HCT116 (cell line): ENCODE results near the gene C14orf93. TPM values are rescaled to one million over a fixed set of nuclear protein-coding genes. Genes with fewer than 3 reads are reported as not detected.

Experiments
- ATAC-seq: fragments of 200-7000 bp; cut with Tn5 transposase; 2 replicates; pipeline ENCODE4 v1.9.1; 2020; ENCODE audit warnings: mild to moderate bottlenecking, moderate library complexity
- BruUV-seq: library from RNA; stranded (reverse); fragments of 400-500 nt; replicated peaks from 2 replicates; lab custom pipeline; 2021; lab: Mats Ljungman, UMichigan
- CTCF ChIA-PET: fragments of 300-600 bp; sonication (Branson Sonifier 250); formaldehyde crosslinking; loops from one replicate; lab custom pipeline; 2021; ENCODE audit warnings: antibody characterized with exemption; lab: Charles Lee
- POLR2A ChIA-PET: fragments of 300-600, 350-600 bp; sonication (Branson Sonifier 250); formaldehyde crosslinking; loops from one replicate; lab custom pipeline; 2021; ENCODE audit warnings: antibody characterized with exemption; lab: Charles Lee
- RAD21 ChIA-PET, 2 experiments: fragments of 300-600 bp; sonication (Branson Sonifier 250); formaldehyde crosslinking; loops; one replicate each; lab custom pipeline; 2023; ENCODE audit warnings: low total read pairs in 2 of 2; ENCODE audit not compliant: uncharacterized antibody in 2 of 2, unreplicated experiment in 2 of 2, low non-redundant PET in 1 of 2; lab: Charles Lee
- DNase-seq: peaks from one replicate; pipeline ENCODE4 v3.0.0-alpha.2; 2010; ENCODE audit warnings: low read depth, low spot score
- H2AFZ ChIP-seq: fragments of 200-600 bp; shearing (Covaris generic), sonication (generic); 2 replicates; pipeline ENCODE4 v1.6.1; 2017; ENCODE audit warnings: low read depth, mixed run types, mixed read lengths, antibody characterized with exemption, low read length; ENCODE audit not compliant: poor library complexity, severe bottlenecking
- H3K27ac ChIP-seq: 2 replicates; pipeline ENCODE4 v1.5.1; 2012; ENCODE audit warnings: low read depth, low read length
- H3K27me3 ChIP-seq: fragments of 200-600 bp; sonication (generic); 2 replicates; pipeline ENCODE4 v1.6.1; 2016; ENCODE audit warnings: mixed run types, low read length, mixed read lengths; ENCODE audit not compliant: insufficient read depth
- H3K36me3 ChIP-seq, 2 experiments: fragments of 200-500 bp in 1 of 2; fragments of 200-600 bp in 1 of 2; sonication (Bioruptor generic) in 1 of 2; sonication (generic) in 1 of 2; 2 replicates each; pipeline versions ENCODE4 v1.5.1 to v1.6.1; 2014 to 2016; ENCODE audit warnings: low read length in 2 of 2, inconsistent platforms in 1 of 2, mixed read lengths in 1 of 2, mixed run types in 1 of 2; ENCODE audit not compliant: insufficient read depth in 2 of 2, control insufficient read depth in 1 of 2
- H3K4me1 ChIP-seq, 2 experiments: fragments of 200-600 bp in 1 of 2; sonication (generic) in 1 of 2; 2 replicates each; pipeline versions ENCODE4 v1.5.1 to v1.6.1; 2012 to 2017; ENCODE audit warnings: low read length in 2 of 2, inconsistent platforms in 1 of 2, mild to moderate bottlenecking in 1 of 2, mixed read lengths in 1 of 2, mixed run types in 1 of 2, moderate library complexity in 1 of 2; ENCODE audit not compliant: insufficient read depth in 2 of 2, control insufficient read depth in 1 of 2
- H3K4me2 ChIP-seq: fragments of 200-600 bp; sonication (generic); 2 replicates; pipeline ENCODE4 v1.6.1; 2017; ENCODE audit warnings: mixed run types, low read length, mixed read lengths
- H3K4me3 ChIP-seq, 2 experiments: fragments of 200-600 bp in 1 of 2; sonication (generic) in 1 of 2; replicated peaks in 1 of 2; 2 replicates each; pipeline ENCODE4 v1.5.1; 2011 to 2016; ENCODE audit warnings: low read length in 2 of 2, control low read depth in 1 of 2, low read depth in 1 of 2, mild to moderate bottlenecking in 1 of 2, mixed read lengths in 1 of 2, mixed run types in 1 of 2
- H3K79me2 ChIP-seq: fragments of 200-600 bp; sonication (generic); 2 replicates; pipeline ENCODE4 v1.6.1; 2017; ENCODE audit warnings: mild to moderate bottlenecking, mixed run types, low read length, moderate library complexity, mixed read lengths; ENCODE audit not compliant: insufficient read depth
- H3K9ac ChIP-seq: fragments of 200-600 bp; sonication (generic); 2 replicates; pipeline ENCODE4 v1.6.1; 2016; ENCODE audit warnings: low read length, mixed read lengths
- H3K9me2 ChIP-seq: fragments of 200-600 bp; sonication (generic), shearing (Covaris generic); 2 replicates; pipeline ENCODE4 v1.6.1; 2017; ENCODE audit warnings: mixed run types, mild to moderate bottlenecking, moderate library complexity; ENCODE audit not compliant: insufficient read depth
- H3K9me3 ChIP-seq, 2 experiments: fragments of 200-500 bp in 1 of 2; fragments of 200-600 bp in 1 of 2; sonication (Bioruptor generic) in 1 of 2; sonication (generic) in 1 of 2; 2 replicates each; pipeline ENCODE4 v1.6.1; 2014 to 2017; ENCODE audit warnings: low read length in 2 of 2, mixed read lengths in 2 of 2, inconsistent platforms in 1 of 2, low read depth in 1 of 2, mild to moderate bottlenecking in 1 of 2, mixed run types in 1 of 2, moderate library complexity in 1 of 2; ENCODE audit not compliant: control insufficient read depth in 1 of 2, insufficient read depth in 1 of 2
- H4K20me1 ChIP-seq: fragments of 200-600 bp; sonication (generic), shearing (Covaris generic); 2 replicates; pipeline ENCODE4 v1.6.1; 2017; ENCODE audit warnings: mixed run types, mild to moderate bottlenecking, moderate library complexity; ENCODE audit not compliant: insufficient read depth
- CBX3 ChIP-seq: IDR thresholded peaks from 2 replicates; pipeline ENCODE4 v1.6.1; 2012; ENCODE audit warnings: low read depth
- ELF1 ChIP-seq: IDR thresholded peaks from 2 replicates; pipeline ENCODE4 v1.6.1; 2012; ENCODE audit warnings: low read depth, borderline replicate concordance
- EZH2 ChIP-seq: fragments of 200-600 bp; sonication (generic); IDR thresholded peaks from 2 replicates; pipeline ENCODE4 v1.6.1; 2017; ENCODE audit warnings: antibody characterized with exemption, mixed run types
- POLR2A ChIP-seq: IDR thresholded peaks from 2 replicates; pipeline ENCODE4 v1.7.0; 2011; ENCODE audit warnings: borderline replicate concordance; ENCODE audit not compliant: insufficient read depth, insufficient read length; ENCODE audit errors: extremely low read depth
- SP1 ChIP-seq: IDR thresholded peaks from 2 replicates; pipeline ENCODE4 v1.6.1; 2012; ENCODE audit warnings: low read depth
- YY1 ChIP-seq: IDR thresholded peaks from 2 replicates; pipeline ENCODE4 v1.6.1; 2011; ENCODE audit warnings: low read length, low read depth, moderate library complexity, mild to moderate bottlenecking; ENCODE audit not compliant: insufficient replicate concordance; ENCODE audit errors: extremely low read depth
- intact Hi-C: fragments of 100-400 bp; cut with micrococcal nuclease; formaldehyde crosslinking; loops from 2 replicates; pipeline ENCODE4 v1.10.0; 2022
- total RNA-seq: library from RNA; stranded (reverse); gene quantifications from one replicate; pipeline ENCODE4 v1.2.1, GENCODE V29; 2021; ENCODE audit not compliant: unreplicated experiment
- TF ChIP-seq, protein P1 (sequence below): IDR thresholded peaks from 2 replicates; pipeline ENCODE4 v1.6.1; 2012
- TF ChIP-seq, protein P2 (sequence below), 3 experiments: fragments of 200-600 bp in 1 of 3; sonication (generic) in 1 of 3; IDR thresholded peaks in 2 of 3; conservative IDR thresholded peaks in 1 of 3; 2 replicates each; pipeline ENCODE4 v1.5.1; 2012 to 2017; ENCODE audit warnings: low read depth in 2 of 3, low read length in 2 of 3, antibody characterized with exemption in 1 of 3, borderline replicate concordance in 1 of 3, control low read depth in 1 of 3, mild to moderate bottlenecking in 1 of 3, mixed read lengths in 1 of 3, mixed run types in 1 of 3, moderate library complexity in 1 of 3; ENCODE audit not compliant: insufficient read depth in 1 of 3

Gene C14orf93
- total RNA-seq, 1 experiment from 2014 or later: 13.7 TPM

DNA sequence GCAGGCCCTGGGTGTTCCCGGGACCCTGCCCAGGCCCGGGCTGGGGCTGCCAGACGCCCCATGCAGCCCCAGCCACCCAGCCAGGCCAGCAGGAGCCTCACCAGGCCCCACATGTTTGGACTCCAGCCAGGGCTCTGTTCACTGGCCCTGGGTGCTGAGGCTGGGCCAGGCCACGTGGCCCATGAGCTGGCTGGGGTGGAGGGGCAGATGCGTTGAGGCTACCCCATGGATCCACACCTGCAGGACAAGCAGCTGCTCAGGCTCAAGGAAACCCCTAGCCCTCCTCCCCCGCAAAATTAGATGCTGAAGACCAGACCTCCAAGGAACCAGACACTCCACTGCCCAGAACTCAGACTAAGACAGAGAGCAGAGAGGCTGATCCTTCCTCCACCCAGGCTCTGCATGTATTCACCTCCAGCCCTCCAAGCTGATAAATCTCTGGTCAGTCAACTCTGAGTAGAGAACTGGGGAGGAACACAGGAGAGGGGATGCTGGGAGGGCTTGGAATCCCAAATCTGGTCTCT, 45.7 kb upstream of the C14orf93 start:
- no peak for TF ChIP-seq SP1
- TF ChIP-seq CBX3: no peak
- TF ChIP-seq ELF1: no peak
- TF ChIP-seq, protein P1, sequence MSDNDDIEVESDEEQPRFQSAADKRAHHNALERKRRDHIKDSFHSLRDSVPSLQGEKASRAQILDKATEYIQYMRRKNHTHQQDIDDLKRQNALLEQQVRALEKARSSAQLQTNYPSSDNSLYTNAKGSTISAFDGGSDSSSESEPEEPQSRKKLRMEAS: no peak
- no peak for TF ChIP-seq EZH2
- TF ChIP-seq POLR2A: no peak
- no peak for TF ChIP-seq YY1
- TF ChIP-seq, protein P2, sequence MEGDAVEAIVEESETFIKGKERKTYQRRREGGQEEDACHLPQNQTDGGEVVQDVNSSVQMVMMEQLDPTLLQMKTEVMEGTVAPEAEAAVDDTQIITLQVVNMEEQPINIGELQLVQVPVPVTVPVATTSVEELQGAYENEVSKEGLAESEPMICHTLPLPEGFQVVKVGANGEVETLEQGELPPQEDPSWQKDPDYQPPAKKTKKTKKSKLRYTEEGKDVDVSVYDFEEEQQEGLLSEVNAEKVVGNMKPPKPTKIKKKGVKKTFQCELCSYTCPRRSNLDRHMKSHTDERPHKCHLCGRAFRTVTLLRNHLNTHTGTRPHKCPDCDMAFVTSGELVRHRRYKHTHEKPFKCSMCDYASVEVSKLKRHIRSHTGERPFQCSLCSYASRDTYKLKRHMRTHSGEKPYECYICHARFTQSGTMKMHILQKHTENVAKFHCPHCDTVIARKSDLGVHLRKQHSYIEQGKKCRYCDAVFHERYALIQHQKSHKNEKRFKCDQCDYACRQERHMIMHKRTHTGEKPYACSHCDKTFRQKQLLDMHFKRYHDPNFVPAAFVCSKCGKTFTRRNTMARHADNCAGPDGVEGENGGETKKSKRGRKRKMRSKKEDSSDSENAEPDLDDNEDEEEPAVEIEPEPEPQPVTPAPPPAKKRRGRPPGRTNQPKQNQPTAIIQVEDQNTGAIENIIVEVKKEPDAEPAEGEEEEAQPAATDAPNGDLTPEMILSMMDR (IDR thresholded peaks at IDR 0.05 in 2 of 3, conservative IDR thresholded peaks at IDR 0.05 in 1 of 3; ENCODE audit: borderline replicate concordance in 1 of 3, insufficient read depth in 1 of 3, low read depth in 2 of 3, low read length in 2 of 3): no peak
- Histone ChIP-seq H3K9me3 (no peaks in the 10 kb centered on the region), H3K27ac (peak overlapping the region; percentile 84; the same call in 1 of the 2 replicates), H3K79me2 (peaks cover 1% of the 10 kb centered on the region; the same call in 1 of the 2 replicates), H3K27me3 (no peaks in the 10 kb centered on the region), H3K4me1 (peaks cover 12 to 28% of the 10 kb centered on the region in 2 experiments), H4K20me1 (no peaks in the 10 kb centered on the region), H3K9me2 (no peaks in the 10 kb centered on the region), H3K36me3 (peaks cover 10 to 12% of the 10 kb centered on the region in 2 experiments; a peak in 3 of 4 replicates), H3K4me2 (peak overlapping the region; percentile 95), H2AFZ (no peak overlapping the region), H3K9ac (no peak overlapping the region), H3K4me3 (peak overlapping the region in 1 of 2 experiments; percentile 59; a peak in 1 of 4 replicates)
- RAD21 ChIA-PET: interaction anchor here (1.0 to 2.2 kb wide), 3 partner anchors 13 to 61 kb away, joined by 3 to 10 read pairs (median 3); no protein-coding TSS in a partner anchor
- no TSS peak for BruUV-seq
- ATAC-seq (no peak), DNase-seq (no peak)
- intact Hi-C loops: loop anchor here (5.0 kb wide), 2 partner anchors 48 to 498 kb away; no protein-coding TSS in a partner anchor
- POLR2A ChIA-PET: interaction anchor here (1.1 to 1.3 kb wide), 2 partner anchors 16 to 39 kb away, joined by 3 read pairs; partner anchors contain the start of genes ACIN1 and C14orf119
- CTCF ChIA-PET: interaction anchor here (1.5 to 9.9 kb wide), 5 partner anchors 13 to 82 kb away, joined by 6 to 175 read pairs (median 13); partner anchors contain the start of gene AJUBA
